GM23338 (cell line): ENCODE data around the gene NDUFAF7. TPM values are rescaled to one million over a fixed set of nuclear protein-coding genes. Genes with fewer than 3 reads are reported as not detected.

Source experiments
- ATAC-seq: fragments of 200-7000 bp; cut with Tn5 transposase; 3 replicates; pipeline ENCODE4 v1.9.1; 2020
- DNase-seq: peaks from one replicate; pipeline ENCODE4 v3.0.0-alpha.2; 2015; ENCODE audit warnings: low spot score
- H2AFZ ChIP-seq: fragments of 200-600 bp; sonication (generic); 2 replicates; pipeline ENCODE4 v1.8.0; 2016; ENCODE audit warnings: antibody characterized with exemption, mild to moderate bottlenecking, moderate library complexity
- H3F3A ChIP-seq: fragments of 200-600 bp; sonication (generic); replicated peaks from 2 replicates; pipeline ENCODE4 v1.8.0; 2017; ENCODE audit warnings: antibody characterized with exemption, mixed run types, low read depth
- H3K27ac ChIP-seq: fragments of 200-600 bp; sonication (generic); 2 replicates; pipeline ENCODE4 v1.6.1; 2016; ENCODE audit warnings: low read depth
- H3K27me3 ChIP-seq: fragments of 200-600 bp; sonication (generic); 2 replicates; pipeline ENCODE4 v1.8.0; 2016; ENCODE audit warnings: mild to moderate bottlenecking, mixed run types, moderate library complexity; ENCODE audit not compliant: insufficient read depth
- H3K36me3 ChIP-seq: fragments of 200-600 bp; sonication (generic); 2 replicates; pipeline ENCODE4 v1.8.0; 2016; ENCODE audit warnings: mild to moderate bottlenecking; ENCODE audit not compliant: insufficient read depth
- H3K4me1 ChIP-seq: fragments of 200-600 bp; sonication (generic); 2 replicates; pipeline ENCODE4 v1.8.0; 2016; ENCODE audit warnings: mild to moderate bottlenecking, moderate library complexity; ENCODE audit not compliant: insufficient read depth
- H3K4me2 ChIP-seq: fragments of 200-600 bp; sonication (generic); 2 replicates; pipeline ENCODE4 v1.7.1; 2017; ENCODE audit warnings: mixed run types
- H3K4me3 ChIP-seq: fragments of 200-600 bp; sonication (generic); 2 replicates; pipeline ENCODE4 v1.6.1; 2016; ENCODE audit warnings: mixed run types
- H3K79me2 ChIP-seq: fragments of 200-600 bp; sonication (generic); replicated peaks from 2 replicates; pipeline ENCODE4 v1.8.0; 2017; ENCODE audit warnings: mild to moderate bottlenecking; ENCODE audit not compliant: insufficient read depth
- H3K9me2 ChIP-seq: fragments of 200-600 bp; sonication (generic); 2 replicates; pipeline ENCODE4 v1.8.0; 2017; ENCODE audit not compliant: insufficient read depth
- H4K20me1 ChIP-seq: fragments of 200-600 bp; sonication (generic); replicated peaks from 2 replicates; pipeline ENCODE4 v1.8.0; 2017; ENCODE audit warnings: mild to moderate bottlenecking; ENCODE audit not compliant: insufficient read depth
- H3K27ac Mint-ChIP-seq: 2 replicates; pipeline ENCODE4 v1.8.0; 2020; ENCODE audit warnings: inconsistent platforms, mild to moderate bottlenecking, moderate library complexity, mixed read lengths
- H3K27me3 Mint-ChIP-seq: 3 replicates; pipeline ENCODE4 v1.8.0; 2022; ENCODE audit warnings: low read depth, mild to moderate bottlenecking, moderate library complexity, mixed read lengths, inconsistent platforms; ENCODE audit not compliant: insufficient read depth, poor library complexity
- H3K36me3 Mint-ChIP-seq: 3 replicates; pipeline ENCODE4 v1.8.0; 2021; ENCODE audit warnings: low read depth, mild to moderate bottlenecking, inconsistent platforms, moderate library complexity, mixed read lengths
- H3K4me1 Mint-ChIP-seq: 3 replicates; pipeline ENCODE4 v1.8.0; 2020; ENCODE audit warnings: mild to moderate bottlenecking, inconsistent platforms, mixed read lengths
- H3K4me3 Mint-ChIP-seq: 3 replicates; pipeline ENCODE4 v1.8.0; 2021; ENCODE audit warnings: moderate library complexity, mild to moderate bottlenecking, inconsistent platforms, mixed read lengths
- H3K9me3 Mint-ChIP-seq: 3 replicates; pipeline ENCODE4 v1.8.0; 2020; ENCODE audit warnings: moderate library complexity, mild to moderate bottlenecking, inconsistent platforms, mixed read lengths
- CREB1 ChIP-seq: fragments of 250-450 bp; sonication (Bioruptor Pico); IDR thresholded peaks from 2 replicates; pipeline ENCODE4 v1.5.0; 2020; ENCODE audit warnings: low read depth, mild to moderate bottlenecking, moderate library complexity
- ETS1 ChIP-seq: IDR thresholded peaks from 2 replicates; pipeline ENCODE4 v1.6.1; 2016; ENCODE audit warnings: antibody characterized with exemption
- EZH2 ChIP-seq: fragments of 200-600 bp; sonication (generic); IDR thresholded peaks from one replicate; pipeline ENCODE4 v1.8.0; 2017; ENCODE audit warnings: antibody characterized with exemption, mild to moderate bottlenecking, low read depth; ENCODE audit not compliant: unreplicated experiment
- EZH2phosphoT487 ChIP-seq: fragments of 200-600 bp; sonication (generic); IDR thresholded peaks from one replicate; pipeline ENCODE4 v1.8.1; 2018; ENCODE audit warnings: antibody characterized with exemption; ENCODE audit not compliant: unreplicated experiment
- JUNB ChIP-seq: IDR thresholded peaks from one replicate; pipeline ENCODE4 v1.6.1; 2016; ENCODE audit warnings: antibody characterized with exemption; ENCODE audit not compliant: unreplicated experiment
- NANOG ChIP-seq: IDR thresholded peaks from 2 replicates; pipeline ENCODE4 v1.6.1; 2016; ENCODE audit warnings: antibody characterized with exemption, borderline replicate concordance
- POLR2AphosphoS5 ChIP-seq: IDR thresholded peaks from 2 replicates; pipeline ENCODE4 v1.6.1; 2016; ENCODE audit warnings: antibody characterized with exemption, low read depth
- REST ChIP-seq: IDR thresholded peaks from one replicate; pipeline ENCODE4 v1.6.1; 2018; ENCODE audit warnings: antibody characterized with exemption; ENCODE audit not compliant: unreplicated experiment
- STAT1 ChIP-seq: IDR thresholded peaks from one replicate; pipeline ENCODE4 v1.6.1; 2016; ENCODE audit warnings: antibody characterized with exemption; ENCODE audit not compliant: unreplicated experiment
- ZNF114 ChIP-seq: fragments of 250-450 bp; sonication (Bioruptor Pico); IDR thresholded peaks from 2 replicates; pipeline ENCODE4 v1.5.0; 2020; ENCODE audit warnings: mild to moderate bottlenecking, moderate library complexity
- ZNF331 ChIP-seq: fragments of 250-450 bp; sonication (Bioruptor Pico); IDR thresholded peaks from 2 replicates; pipeline ENCODE4 v1.5.0; 2020; ENCODE audit warnings: low read depth, mild to moderate bottlenecking, moderate library complexity
- ZNF462 ChIP-seq: fragments of 250-450 bp; sonication (Bioruptor Pico); IDR thresholded peaks from 2 replicates; pipeline ENCODE4 v1.5.0; 2020; ENCODE audit warnings: mild to moderate bottlenecking, moderate library complexity
- polyA plus RNA-seq: library from polyadenylated mRNA; unstranded; fragments of >200 nt; fragmentation: Nextera tagmentation; extraction: Ambion mirVana; gene quantifications from 2 replicates; pipeline ENCODE4 v1.2.1, GENCODE V29; 2016
- total RNA-seq: library from RNA; depleted of rRNA; stranded (reverse); fragments of >200 nt; shearing (Covaris generic); gene quantifications from 2 replicates; pipeline ENCODE4 v1.2.3, GENCODE V29; 2014

The NDUFAF7 gene
- total and polyA plus RNA-seq, 2 experiments from 2014 or later: 47.4 to 58.2 TPM

GRCh38 chr2:37223131-37223530, 8.3 kb upstream of the NDUFAF7 start:
- Histone ChIP-seq H4K20me1 (peaks cover 16% of the 10 kb centered on the region; the same call in 1 of the 2 replicates), H3K36me3 (peaks cover 59% of the 10 kb centered on the region), H3F3A (peaks cover 26% of the 10 kb centered on the region), H3K27me3 (no peaks in the 10 kb centered on the region), H3K4me1 (peaks cover 42% of the 10 kb centered on the region), H3K9me2 (no peaks in the 10 kb centered on the region), H2AFZ (no peak overlapping the region), H3K4me3 (no peak overlapping the region), H3K79me2 (peaks cover 86% of the 10 kb centered on the region), H3K27ac (0 out of 2 replicates have a peak overlapping the region, but pooled peaks have one; percentile 51), H3K4me2 (0 out of 2 replicates have a peak overlapping the region, but pooled peaks have one; percentile 73)
- peaks cover 86% of the 10 kb centered on the region for H3K36me3 Mint-ChIP-seq
- no peak overlapping the region for H3K4me3 Mint-ChIP-seq
- peaks cover 35% of the 10 kb centered on the region for H3K4me1 Mint-ChIP-seq
- no peaks in the 10 kb centered on the region for H3K9me3 Mint-ChIP-seq
- no peaks in the 10 kb centered on the region for H3K27me3 Mint-ChIP-seq
- H3K27ac Mint-ChIP-seq: 0 out of 2 replicates have a peak overlapping the region, but pooled peaks have one; percentile 63
- DNase-seq: no peak
- no peak for ATAC-seq
- TF ChIP-seq EZH2: no peak
- TF ChIP-seq STAT1: no peak
- TF ChIP-seq ETS1: no peak
- TF ChIP-seq ZNF462 (CRISPR knock-in tag): no peak
- TF ChIP-seq JUNB: no peak
- no peak for TF ChIP-seq CREB1 (CRISPR knock-in tag)
- no peak for TF ChIP-seq ZNF114 (CRISPR knock-in tag)
- no peak for TF ChIP-seq ZNF331 (CRISPR knock-in tag)
- no peak for TF ChIP-seq REST
- TF ChIP-seq NANOG: no peak
- no peak for TF ChIP-seq EZH2phosphoT487
- no peak for TF ChIP-seq POLR2AphosphoS5
